Kidney (tissue), 14 donors: ENCODE results near the gene ZFP57. TPM values are rescaled to one million over a fixed set of nuclear protein-coding genes. Genes with fewer than 3 reads are reported as not detected.

Source experiments
- DNase-seq, 5 donors: peaks; one replicate each; pipeline ENCODE4 v3.0.0-alpha.2; 2013 to 2020
- FAIRE-seq: peaks from 2 replicates; lab custom pipeline; 2012; peaks lifted over from hg19 to GRCh38; lab: Jason Lieb, UNC
- H3K27ac ChIP-seq, 2 donors: one replicate each; pipeline ENCODE4 v1.7.0; 2013; ENCODE audit warnings: low read depth in 2 of 2, low read length in 2 of 2, inconsistent platforms in 1 of 2
- H3K27me3 ChIP-seq: one replicate; pipeline ENCODE4 v1.7.1; 2013; ENCODE audit warnings: low read length, inconsistent platforms; ENCODE audit not compliant: control insufficient read depth, insufficient read depth
- H3K36me3 ChIP-seq, 3 donors: one replicate each; pipeline versions ENCODE4 v1.7.0 to v1.7.1; 2013; ENCODE audit warnings: low read length in 3 of 3, control low read depth in 1 of 3, inconsistent platforms in 1 of 3; ENCODE audit not compliant: insufficient read depth in 3 of 3, control insufficient read depth in 2 of 3
- H3K4me1 ChIP-seq, 3 donors: one replicate each; pipeline versions ENCODE4 v1.7.0 to v1.7.1; 2013; ENCODE audit warnings: low read length in 3 of 3, inconsistent platforms in 1 of 3, low read depth in 1 of 3; ENCODE audit not compliant: control insufficient read depth in 2 of 3, insufficient read depth in 2 of 3
- H3K4me3 ChIP-seq, 3 donors: one replicate each; pipeline versions ENCODE4 v1.7.0 to v1.8.1; 2013; ENCODE audit warnings: low read length in 3 of 3, control low read depth in 1 of 3, inconsistent platforms in 1 of 3
- H3K9ac ChIP-seq, 3 donors: one replicate each; pipeline versions ENCODE4 v1.7.0 to v1.7.1; 2013; ENCODE audit warnings: low read length in 3 of 3, control low read depth in 1 of 3, inconsistent platforms in 1 of 3
- H3K9me3 ChIP-seq, 3 donors: one replicate each; pipeline versions ENCODE4 v1.7.0 to v1.7.1; 2013; ENCODE audit warnings: low read length in 3 of 3, control low read depth in 1 of 3, inconsistent platforms in 1 of 3; ENCODE audit not compliant: control insufficient read depth in 2 of 3, insufficient read depth in 1 of 3
- CTCF ChIP-seq: IDR thresholded peaks from 3 replicates; pipeline ENCODE4 v1.5.1; 2012; ENCODE audit warnings: mild to moderate bottlenecking, moderate library complexity, borderline replicate concordance; ENCODE audit not compliant: insufficient read depth; ENCODE audit errors: extremely low read depth
- intact Hi-C: fragments of 100-400 bp; cut with DNase I; formaldehyde crosslinking; loops from one replicate; pipeline ENCODE4 v1.11.1; 2022
- polyA plus RNA-seq: library from polyadenylated mRNA; stranded (reverse); fragments of 350-450 nt; fragmentation: Illumina TruSeq; extraction: RNeasy Lipid Tissue Mini Kit (QIAGEN cat#74804); gene quantifications from one replicate; pipeline ENCODE4 v1.2.3, GENCODE V29; 2014; ENCODE audit warnings: low read depth, low replicate concordance; ENCODE audit not compliant: insufficient read depth
- total RNA-seq: library from RNA; stranded (reverse); fragmentation: NEBNext Ultra II Directional; extraction: Animal tissue kit (Norgen Biotek cat#: 25700); gene quantifications from one replicate; pipeline ENCODE4 v1.2.1, GENCODE V29; 2021
- donor health status: control.
- donor health status: control.
- donor health status: control.
- donor health status: control.
- donor health status: control.
- donor health status: DM: yes; HTN: yes; CAD: no.
- donor health status: Normal renal cell carcinoma (clear cell type).

Gene ZFP57
- total and polyA plus RNA-seq, 2 donors from 2014 or later: 1.1 TPM; not detected in 1

- Histone ChIP-seq H3K4me3 (no peak overlapping the region), H3K27ac (no peak overlapping the region), H3K27me3 (no peaks in the 10 kb centered on the region), H3K4me1 (no peaks in the 10 kb centered on the region), H3K9me3 (no peaks in the 10 kb centered on the region), H3K36me3 (no peaks in the 10 kb centered on the region), H3K9ac (no peak overlapping the region)
- DNase-seq (no peak), FAIRE-seq (no peak)
- TF ChIP-seq CTCF: no peak
- intact Hi-C loops: no loop called here
These were observed 13.7 kb upstream of the ZFP57 start for GRCh38 chr6:29694637-29695036.

- Histone ChIP-seq H3K9me3 (no peaks in the 10 kb centered on the region), H3K9ac (no peak overlapping the region), H3K27ac (no peak overlapping the region), H3K36me3 (no peaks in the 10 kb centered on the region), H3K27me3 (no peaks in the 10 kb centered on the region), H3K4me1 (no peaks in the 10 kb centered on the region), H3K4me3 (no peak overlapping the region)
- FAIRE-seq (no peak), DNase-seq (no peak)
- intact Hi-C loops: no loop called here
- no peak for TF ChIP-seq CTCF
These were observed 4.9 kb upstream of the ZFP57 start for GRCh38 chr6:29685718-29686326.

GRCh38 chr6:29681811-29682210 lies 859 bp upstream of the ZFP57 start:
- no peak overlapping the region for H3K27ac ChIP-seq
- no peaks in the 10 kb centered on the region for H3K4me1 ChIP-seq
- DNase-seq (no peak), FAIRE-seq (no peak)
- H3K9me3 ChIP-seq: no peaks in the 10 kb centered on the region
- no peak overlapping the region for H3K4me3 ChIP-seq
- H3K27me3 ChIP-seq: no peaks in the 10 kb centered on the region
- intact Hi-C loops: no loop called here
- H3K36me3 ChIP-seq: no peaks in the 10 kb centered on the region
- H3K9ac ChIP-seq: no peak overlapping the region
- TF ChIP-seq CTCF: no peak

- no peaks in the 10 kb centered on the region for H3K4me1 ChIP-seq
- no peak for DNase-seq
- FAIRE-seq: no peak
These were observed 536 bp downstream of the ZFP57 start for GRCh38 chr6:29680416-29680815.

More at GRCh38 chr6:29680416-29680815, 536 bp downstream of the ZFP57 start:
- no peaks in the 10 kb centered on the region for H3K27me3 ChIP-seq
- no peak overlapping the region for H3K9ac ChIP-seq
- TF ChIP-seq CTCF: no peak
- H3K36me3 ChIP-seq: no peaks in the 10 kb centered on the region
- no peak overlapping the region for H3K27ac ChIP-seq
- H3K9me3 ChIP-seq: no peaks in the 10 kb centered on the region
- H3K4me3 ChIP-seq: no peak overlapping the region
- intact Hi-C loops: no loop called here
